Medulla oblongata (tissue), 1 donor: Measurements from ENCODE around the gene ZNF407.

Source experiments
- DNase-seq: peaks from one replicate; pipeline ENCODE4 v3.0.0-alpha.2; 2015; ENCODE audit errors: extremely low spot score

ZNF407 gene

GRCh38 chr18:74722237-74722636, 124.6 kb downstream of the ZNF407 start:
- no peak for DNase-seq

GRCh38 chr18:74724186-74724585, 126.5 kb downstream of the ZNF407 start:
- no peak for DNase-seq

GRCh38 chr18:74725690-74726089, 128.0 kb downstream of the ZNF407 start:
- no peak for DNase-seq

DNA sequence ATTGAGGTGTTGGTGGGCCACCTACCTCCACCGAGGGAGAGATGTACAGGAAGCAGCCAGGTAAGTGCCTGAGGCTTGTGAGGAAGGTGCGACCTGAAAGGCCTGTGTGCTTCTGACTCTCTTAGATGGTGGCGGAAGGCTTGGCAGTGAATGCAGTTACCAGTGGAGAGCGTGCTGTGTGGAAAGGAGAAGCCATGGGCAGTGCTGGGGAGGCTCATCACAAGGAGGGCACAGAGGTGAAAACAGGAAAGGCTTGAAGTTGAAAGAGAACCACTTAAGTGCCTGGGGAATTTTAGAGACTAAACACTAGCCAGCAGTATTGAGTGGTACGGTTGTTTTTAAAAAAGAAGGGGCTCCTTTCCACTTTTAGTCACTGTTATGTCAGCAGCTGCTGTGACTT, 130.9 kb downstream of the ZNF407 start:
- DNase-seq: no peak

- no peak for DNase-seq
These were observed 133.4 kb downstream of the ZNF407 start for GRCh38 chr18:74731097-74731496.

DNA sequence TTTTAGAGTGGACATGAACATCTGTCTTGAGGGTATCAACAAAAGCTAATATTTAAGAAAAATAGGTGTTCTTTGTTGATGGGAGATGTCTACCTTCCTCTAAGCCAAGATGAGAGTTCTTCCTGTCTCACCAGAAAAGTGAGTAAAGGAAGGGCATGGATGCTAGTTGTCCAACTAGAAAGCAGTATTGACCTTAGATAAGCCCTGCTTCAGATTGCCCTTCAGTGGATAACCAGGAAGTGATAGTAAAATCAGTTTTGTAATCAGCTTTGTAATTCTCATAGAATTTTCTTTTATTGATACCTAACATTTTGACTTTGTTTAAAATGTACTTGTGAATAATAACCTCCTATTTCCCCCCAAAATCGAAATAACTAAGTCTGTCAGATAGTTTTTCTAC, 134.7 kb downstream of the ZNF407 start:
- no peak for DNase-seq

- no peak for DNase-seq
These were observed 135.9 kb downstream of the ZNF407 start for GRCh38 chr18:74733598-74733997.

DNA sequence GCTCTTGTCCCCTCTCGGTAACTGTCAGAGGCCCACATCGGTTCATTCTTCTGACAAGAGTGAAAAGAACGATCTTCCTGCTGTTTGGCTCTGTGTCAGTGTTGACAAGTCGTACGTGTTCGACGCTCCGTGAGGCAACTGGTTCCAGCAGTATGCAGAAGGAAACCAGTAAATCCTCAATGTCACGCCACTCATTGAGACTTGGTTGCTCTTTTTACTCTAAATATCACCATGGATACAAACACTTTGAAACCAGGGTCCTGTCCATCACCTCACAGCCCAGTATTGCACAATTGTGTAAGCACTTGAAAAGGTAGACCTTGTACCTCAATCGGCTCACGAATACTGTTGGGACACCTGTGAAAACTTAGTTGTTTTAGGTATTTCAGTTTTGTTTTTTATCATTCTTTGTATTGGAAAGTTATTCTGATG, 136.4 kb downstream of the ZNF407 start:
- DNase-seq: no peak

DNA sequence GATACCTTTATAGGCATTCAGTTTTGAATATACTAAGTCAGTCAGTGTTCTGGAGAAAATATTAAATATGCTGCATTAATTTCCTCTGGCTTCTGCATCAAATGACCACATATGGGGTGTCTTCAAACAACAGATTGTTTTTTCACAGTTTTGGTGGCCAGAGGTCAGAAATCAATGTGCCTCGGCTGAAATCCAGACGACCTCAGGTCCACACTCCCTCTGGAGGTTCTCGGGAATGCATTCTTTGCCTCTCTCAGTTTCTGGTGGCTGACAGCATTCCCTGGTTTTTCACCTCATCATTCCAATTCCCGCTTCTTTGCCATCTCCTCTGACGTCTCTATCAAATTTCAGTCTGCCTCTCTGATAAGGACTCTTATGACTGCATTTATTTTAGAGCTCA, 142.3 kb downstream of the ZNF407 start:
- no peak for DNase-seq

DNA sequence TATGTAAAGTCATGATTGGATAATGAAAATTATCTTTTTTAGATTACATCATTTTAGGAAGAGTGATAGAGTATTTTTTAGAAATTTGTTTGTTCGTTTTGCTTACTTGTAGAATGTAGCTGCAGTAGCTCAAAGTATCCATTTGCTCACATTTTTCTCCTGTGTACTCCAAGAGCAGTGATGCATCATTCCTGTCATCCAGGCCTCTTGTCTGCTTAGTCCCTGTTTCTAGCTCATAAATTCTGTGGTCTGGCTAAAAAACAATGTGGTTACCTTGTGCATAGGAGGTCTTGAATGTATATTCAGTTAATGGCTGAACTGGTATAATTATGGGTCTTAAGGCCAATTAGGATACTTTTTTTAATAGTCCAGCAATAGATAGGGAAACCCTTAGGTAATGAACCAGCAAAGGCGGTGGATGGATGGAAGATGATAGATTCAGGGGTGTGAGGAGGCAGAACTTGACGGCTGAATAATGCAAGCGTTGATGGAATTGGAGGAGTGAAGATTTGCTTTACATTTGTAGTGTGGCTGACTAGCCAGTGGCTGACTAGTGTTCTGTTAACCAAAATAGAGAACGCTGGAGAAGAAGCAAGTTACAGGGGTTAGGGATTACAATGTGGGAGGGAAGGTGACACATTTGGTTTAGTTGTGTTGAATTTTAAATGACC, 145.0 kb downstream of the ZNF407 start:
- DNase-seq: no peak

GRCh38 chr18:74745633-74746403, 148.1 kb downstream of the ZNF407 start:
- DNase-seq: no peak

DNA sequence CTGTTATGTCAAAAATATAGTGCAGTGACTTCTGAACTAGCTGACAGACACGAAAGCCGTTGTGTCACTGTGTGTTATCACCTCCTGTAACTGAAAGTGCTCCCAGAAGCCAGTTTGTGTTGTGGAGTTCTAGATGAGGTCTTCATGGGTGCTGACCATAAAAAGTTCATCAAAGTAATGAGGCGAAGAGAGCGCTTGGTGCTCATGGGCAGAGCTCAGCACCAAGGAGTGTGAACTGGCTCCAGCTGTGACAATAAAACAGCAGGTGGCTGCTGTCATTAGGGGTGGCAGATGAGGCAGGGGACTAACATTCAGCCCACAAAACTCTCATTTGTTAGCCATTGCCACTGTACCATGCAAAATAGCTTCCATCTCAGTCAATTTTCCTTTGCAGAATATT, 151.1 kb downstream of the ZNF407 start:
- DNase-seq: no peak

GRCh38 chr18:74758995-74759394, 161.3 kb downstream of the ZNF407 start:
- no peak for DNase-seq

GRCh38 chr18:74760026-74760425, 162.4 kb downstream of the ZNF407 start:
- DNase-seq: no peak

GRCh38 chr18:74760436-74760835, 162.8 kb downstream of the ZNF407 start:
- no peak for DNase-seq

GRCh38 chr18:74766251-74766650, 168.6 kb downstream of the ZNF407 start:
- DNase-seq: no peak

GRCh38 chr18:74768096-74768495, 170.4 kb downstream of the ZNF407 start:
- no peak for DNase-seq

- no peak for DNase-seq
These were observed 175.5 kb downstream of the ZNF407 start for GRCh38 chr18:74773171-74773624.

GRCh38 chr18:74774486-74774885, 176.8 kb downstream of the ZNF407 start:
- DNase-seq: no peak

GRCh38 chr18:74775239-74775638, 177.6 kb downstream of the ZNF407 start:
- DNase-seq: no peak

DNA sequence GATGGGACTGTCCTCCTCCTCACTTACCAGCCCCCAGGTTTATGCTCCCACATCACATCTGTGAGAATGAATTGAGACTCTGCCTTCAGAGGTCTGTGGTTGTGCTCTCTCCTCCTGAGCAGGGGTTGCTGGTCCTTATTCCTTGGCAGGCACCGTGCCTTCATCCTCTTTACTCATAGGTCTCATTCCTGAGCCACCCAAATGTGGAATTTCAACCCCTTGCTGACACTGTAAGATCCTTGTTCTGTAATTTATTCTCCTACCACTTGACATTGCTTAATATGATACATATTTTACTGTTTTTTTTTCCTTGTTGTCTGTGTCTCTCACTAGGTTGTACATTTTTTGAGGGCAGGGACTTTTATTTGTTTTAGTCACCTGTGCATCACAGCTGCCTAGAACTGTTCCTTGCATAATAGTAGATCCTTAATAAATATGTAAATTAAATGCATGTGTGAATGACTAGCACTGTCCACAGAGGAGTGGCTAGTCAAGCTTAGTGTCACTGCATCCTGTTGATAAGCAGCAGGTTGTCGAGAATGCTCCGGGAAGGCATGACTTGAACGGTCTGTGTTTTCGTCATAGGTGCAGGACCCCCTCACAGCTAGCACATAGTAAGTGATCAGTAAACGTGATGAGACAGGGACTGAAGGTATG, 180.6 kb downstream of the ZNF407 start:
- no peak for DNase-seq

DNA sequence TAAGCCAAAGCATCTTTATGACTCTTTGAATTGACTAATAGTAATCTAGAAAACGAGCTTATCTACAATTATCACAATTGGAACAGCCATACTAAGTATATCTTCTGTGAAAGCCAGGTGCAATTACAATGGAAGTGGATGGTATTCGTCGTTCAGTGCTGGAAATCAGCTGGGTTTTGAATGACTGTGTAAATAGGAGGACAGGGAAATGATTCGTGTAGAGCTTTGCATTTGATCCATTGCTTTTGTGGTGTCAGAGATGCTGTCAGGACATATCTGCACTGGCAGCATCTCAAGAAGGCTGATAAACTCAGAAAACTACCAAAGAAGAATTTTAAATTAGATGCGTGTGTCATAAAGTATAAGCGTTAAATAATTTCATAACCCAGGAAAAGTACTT, 187.1 kb downstream of the ZNF407 start:
- DNase-seq: no peak

GRCh38 chr18:74785632-74786031, 188.0 kb downstream of the ZNF407 start:
- no peak for DNase-seq
